IPS DF 6.9 (cell line): ENCODE data around the gene CXCL11.
"Not testable (repeated sequence)": the region's sequence is repeated elsewhere in the genome, so short reads cannot be mapped to it uniquely, and the experiment has no call there.

Source experiments
- DNase-seq: peaks from one replicate; pipeline ENCODE4 v3.0.0-alpha.2; 2013; ENCODE audit warnings: low read depth, low spot score
- H3K27ac ChIP-seq: one replicate; pipeline ENCODE4 v1.5.1; 2013; ENCODE audit warnings: low read length, control low read depth
- H3K27me3 ChIP-seq: 2 replicates; pipeline ENCODE4 v1.6.1; 2013; ENCODE audit warnings: mild to moderate bottlenecking, low read length; ENCODE audit not compliant: control insufficient read depth, insufficient read depth
- H3K36me3 ChIP-seq: 2 replicates; pipeline ENCODE4 v1.6.1; 2013; ENCODE audit warnings: low read length; ENCODE audit not compliant: control insufficient read depth, insufficient read depth
- H3K4me1 ChIP-seq: 2 replicates; pipeline ENCODE4 v1.6.1; 2013; ENCODE audit warnings: low read length; ENCODE audit not compliant: control insufficient read depth, insufficient read depth
- H3K4me3 ChIP-seq: 2 replicates; pipeline ENCODE4 v1.5.1; 2013; ENCODE audit warnings: mild to moderate bottlenecking, low read length
- H3K9me3 ChIP-seq: 2 replicates; pipeline ENCODE4 v1.6.1; 2013; ENCODE audit warnings: low read length, inconsistent platforms; ENCODE audit not compliant: control insufficient read depth, insufficient read depth
- WGBS: extraction: QIAGEN DNeasy Blood & Tissue Kit; methylation state at CpG from one replicate; pipeline ENCODE4 v1.1.7; 2013; ENCODE audit warnings: mixed read lengths, missing lambda C conversion rate; ENCODE audit not compliant: insufficient read length, insufficient coverage; 5-methylcytosine and 5-hydroxymethylcytosine counted together

CXCL11 gene

DNA sequence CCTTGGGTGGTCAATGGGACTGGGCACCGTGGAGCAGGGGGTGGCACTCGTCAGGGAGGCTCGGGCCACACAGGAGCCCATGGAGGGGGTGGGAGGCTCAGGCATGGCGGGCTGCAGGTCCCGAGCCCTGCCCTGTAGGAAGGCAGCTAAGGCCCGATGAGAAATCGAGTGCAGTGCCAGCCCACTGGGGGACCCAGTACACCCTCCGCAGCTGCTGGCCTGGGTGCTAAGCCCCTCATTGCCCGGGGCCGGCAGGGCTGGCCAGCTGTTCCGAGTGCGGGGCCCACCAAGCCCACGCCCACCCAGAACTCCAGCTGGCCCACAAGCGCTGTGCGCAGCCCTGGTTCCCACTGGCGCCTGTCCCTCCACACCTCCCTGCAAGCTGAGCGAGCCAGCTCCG is 7.4 kb upstream of the CXCL11 start:
- not testable (repeated sequence) for H3K36me3 ChIP-seq, H3K4me1 ChIP-seq
- no CpG with 5 or more reads among the region's 18 CpGs for WGBS

DNA sequence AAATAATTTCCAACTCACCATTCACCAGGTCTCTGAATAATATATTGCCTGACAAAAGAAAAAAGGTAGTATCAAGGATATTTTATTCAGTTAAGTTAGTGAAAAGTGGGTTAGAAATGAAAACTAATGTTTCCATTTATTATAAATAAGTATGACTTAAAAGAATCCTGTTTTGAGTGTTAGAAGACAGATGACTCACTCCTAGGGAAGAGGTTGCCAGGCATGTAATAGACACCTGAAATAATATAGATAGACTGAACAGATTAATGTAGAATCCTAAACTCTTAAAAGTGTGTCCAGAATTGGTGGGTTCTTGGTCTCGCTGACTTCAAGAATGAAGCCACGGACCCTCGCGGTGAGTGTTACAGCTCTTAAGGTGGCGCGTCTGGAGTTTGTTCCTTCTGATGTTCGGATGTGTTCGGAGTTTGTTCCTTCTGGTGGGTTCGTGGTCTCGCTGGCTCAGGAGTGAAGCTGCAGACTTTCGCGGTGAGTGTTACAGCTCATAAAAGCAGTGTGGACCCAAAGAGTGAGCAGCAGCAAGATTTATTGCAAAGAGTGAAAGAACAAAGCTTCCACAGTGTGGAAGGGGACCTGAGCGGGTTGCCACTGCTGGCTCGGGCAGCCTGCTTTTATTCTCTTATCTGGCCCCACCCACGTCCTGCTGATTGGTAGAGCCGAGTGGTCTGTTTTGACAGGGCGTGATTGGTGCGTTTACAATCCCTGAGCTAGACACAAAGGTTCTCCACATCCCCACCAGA is 6.5 kb upstream of the CXCL11 start:
- not testable (repeated sequence) for DNase-seq, H3K4me3 ChIP-seq, H3K4me1 ChIP-seq, H3K27me3 ChIP-seq, H3K9me3 ChIP-seq, H3K36me3 ChIP-seq, H3K27ac ChIP-seq
- no CpG with 5 or more reads among the region's 18 CpGs for WGBS

More for the DNA sequence above, 7.4 kb upstream of the CXCL11 start:
- not testable (repeated sequence) for H3K27me3 ChIP-seq, H3K9me3 ChIP-seq, H3K4me3 ChIP-seq, H3K27ac ChIP-seq, DNase-seq

DNA sequence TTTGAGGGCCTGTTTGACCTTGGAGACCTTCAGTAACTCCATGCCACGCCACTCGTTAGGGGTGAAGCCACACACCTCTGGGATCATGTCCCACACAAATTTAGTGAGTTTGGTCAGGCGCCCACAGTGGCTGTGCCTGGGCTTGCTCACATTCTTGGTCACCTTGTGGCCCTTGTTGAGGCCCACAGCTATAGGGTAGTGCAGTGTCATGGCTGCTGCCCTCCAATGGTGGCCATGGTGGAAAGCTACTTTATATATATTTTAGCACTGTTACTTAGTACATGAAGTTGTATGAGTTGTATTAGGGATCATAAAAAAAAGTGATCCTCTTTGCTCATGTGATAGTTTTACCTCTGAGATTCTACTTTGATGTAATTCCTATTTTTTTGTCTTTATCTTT is 985 bp upstream of the CXCL11 start:
- no peaks in the 10 kb centered on the region for H3K27me3 ChIP-seq
- WGBS = no CpG with 5 or more reads among the region's 3 CpGs
- DNase-seq = no peak
- no peaks in the 10 kb centered on the region for H3K9me3 ChIP-seq
- H3K4me1 ChIP-seq = no peaks in the 10 kb centered on the region
- no peak overlapping the region for H3K27ac ChIP-seq
- no peaks in the 10 kb centered on the region for H3K36me3 ChIP-seq
- H3K4me3 ChIP-seq = no peak overlapping the region

DNA sequence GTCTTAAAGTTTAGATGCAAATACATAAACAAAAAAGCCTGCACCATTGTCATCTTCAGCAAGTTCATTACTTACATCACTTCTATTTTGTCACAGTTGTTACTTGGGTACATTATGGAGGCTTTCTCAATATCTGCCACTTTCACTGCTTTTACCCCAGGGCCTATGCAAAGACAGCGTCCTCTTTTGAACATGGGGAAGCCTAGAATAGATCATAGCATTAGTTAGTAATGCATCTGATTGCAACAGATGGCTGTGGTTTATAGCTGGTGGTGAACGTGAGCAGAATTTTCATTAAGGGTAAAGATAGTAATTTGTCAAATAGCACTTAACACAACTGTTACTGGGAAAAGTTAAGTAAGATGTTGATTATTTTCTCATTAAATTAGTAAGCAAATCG is 729 bp downstream of the CXCL11 start:
- H3K36me3 ChIP-seq = no peaks in the 10 kb centered on the region
- no peaks in the 10 kb centered on the region for H3K4me1 ChIP-seq
- H3K9me3 ChIP-seq = no peaks in the 10 kb centered on the region
- no peak for DNase-seq
- no peak overlapping the region for H3K4me3 ChIP-seq
- no CpG with 5 or more reads among the region's 3 CpGs for WGBS
- no peaks in the 10 kb centered on the region for H3K27me3 ChIP-seq
- no peak overlapping the region for H3K27ac ChIP-seq

DNA sequence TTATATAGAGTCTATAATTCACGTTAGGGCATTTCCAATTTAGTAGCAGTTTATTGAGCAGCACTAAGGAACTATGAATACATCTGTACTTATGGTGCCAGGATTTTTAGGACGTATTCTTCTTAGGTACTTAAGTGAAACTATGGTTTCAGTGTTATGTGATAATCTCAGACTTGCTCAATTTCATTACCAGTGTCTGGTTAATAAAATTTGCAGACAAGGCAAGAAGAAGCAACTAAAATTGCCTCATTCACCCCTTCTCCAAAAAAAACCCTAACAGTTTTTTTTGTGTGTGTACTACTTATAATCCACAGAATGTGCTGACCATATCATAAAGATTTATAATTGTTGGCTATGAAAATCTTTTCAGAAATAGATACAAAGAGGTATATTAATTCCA is 6.6 kb downstream of the CXCL11 start:
- H3K9me3 ChIP-seq = no peaks in the 10 kb centered on the region
- H3K4me1 ChIP-seq = no peaks in the 10 kb centered on the region
- no peak for DNase-seq
- no peaks in the 10 kb centered on the region for H3K27me3 ChIP-seq
- no peak overlapping the region for H3K27ac ChIP-seq
- WGBS = no CpG with 5 or more reads among the region's 2 CpGs
- no peak overlapping the region for H3K4me3 ChIP-seq
- H3K36me3 ChIP-seq = no peaks in the 10 kb centered on the region

DNA sequence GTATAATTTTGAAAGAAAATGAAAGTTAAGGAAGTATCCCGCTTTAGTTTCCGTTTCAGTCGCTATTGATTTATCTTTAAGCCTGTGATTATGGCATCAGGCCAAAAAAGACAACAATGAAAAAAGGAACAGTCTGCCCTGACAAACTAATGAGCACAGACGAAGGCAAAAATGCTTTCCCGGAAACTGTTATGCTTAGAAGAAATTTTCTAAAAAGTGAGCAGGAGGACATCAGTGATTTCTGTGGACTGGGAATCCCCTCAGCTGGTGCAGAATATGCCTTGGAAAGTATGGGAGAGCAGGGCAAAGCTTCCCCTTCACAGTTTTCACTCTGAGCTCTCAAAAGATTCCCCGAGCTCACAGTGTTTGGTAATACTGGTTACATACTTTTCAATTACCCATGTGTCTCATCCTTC is 7.5 kb downstream of the CXCL11 start:
- Histone ChIP-seq H3K36me3 (no peaks in the 10 kb centered on the region), H3K9me3 (no peaks in the 10 kb centered on the region), H3K4me3 (no peak overlapping the region), H3K27me3 (no peaks in the 10 kb centered on the region), H3K4me1 (no peaks in the 10 kb centered on the region), H3K27ac (no peak overlapping the region)
- no CpG with 5 or more reads among the region's 6 CpGs for WGBS
- DNase-seq = no peak

DNA sequence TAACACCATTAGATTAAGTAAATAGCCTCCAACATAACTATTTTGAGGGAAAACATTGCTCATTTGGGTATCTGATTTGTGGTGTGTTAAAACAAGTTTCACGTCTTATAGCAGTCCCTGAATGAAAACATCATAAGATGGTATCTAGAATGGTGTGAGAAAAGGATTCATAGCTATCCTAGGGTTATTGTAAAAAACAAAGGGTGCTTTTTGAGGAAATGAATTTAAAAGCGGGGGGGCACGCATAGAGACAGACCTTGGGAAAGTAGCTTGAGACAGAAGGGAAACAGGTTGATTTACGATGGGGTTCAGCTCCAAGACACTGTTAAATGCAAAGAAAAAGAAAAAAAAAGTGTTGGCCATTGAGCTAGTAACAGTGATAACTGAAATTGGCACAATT is 11.8 kb downstream of the CXCL11 start:
- H3K27me3 ChIP-seq = no peaks in the 10 kb centered on the region
- H3K36me3 ChIP-seq = no peaks in the 10 kb centered on the region
- no peak overlapping the region for H3K27ac ChIP-seq
- H3K4me3 ChIP-seq = no peak overlapping the region
- H3K9me3 ChIP-seq = no peaks in the 10 kb centered on the region
- DNase-seq = no peak
- WGBS = no CpG with 5 or more reads among the region's 4 CpGs
- H3K4me1 ChIP-seq = no peaks in the 10 kb centered on the region

DNA sequence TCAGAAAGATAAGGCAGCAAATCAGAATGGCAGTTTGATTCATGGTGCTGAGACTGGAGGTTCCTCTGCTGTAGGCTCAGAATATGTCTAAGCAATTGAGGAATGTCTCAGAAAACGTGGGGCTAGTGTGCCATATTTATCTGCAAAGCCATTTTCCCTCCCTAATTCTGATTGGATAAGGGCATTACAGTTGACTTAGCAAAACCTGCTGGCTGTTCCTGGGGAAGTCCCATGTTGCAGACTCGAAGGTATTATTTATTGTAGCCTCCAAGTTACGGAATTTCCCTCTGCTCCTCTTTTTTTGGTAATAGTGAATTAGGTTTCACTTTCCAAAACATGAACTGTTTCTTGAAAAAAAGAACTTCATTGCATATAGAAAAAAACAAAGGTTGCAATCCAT is 12.5 kb downstream of the CXCL11 start, which contains the start of gene CXCL10:
TSS of gene CXCL10 (minus strand) at position 109 of the 400 bp plus-strand sequence. CDS start at position 43, 66 bp downstream.
- Histone ChIP-seq H3K4me1 (no peaks in the 10 kb centered on the region), H3K27me3 (no peaks in the 10 kb centered on the region), H3K4me3 (no peak within 1 kb of the TSS), H3K36me3 (no peaks in the 10 kb centered on the region), H3K9me3 (no peaks in the 10 kb centered on the region), H3K27ac (no peak within 1 kb of the TSS)
- no peak for DNase-seq
- no CpG with 5 or more reads among the region's 3 CpGs for WGBS

DNA sequence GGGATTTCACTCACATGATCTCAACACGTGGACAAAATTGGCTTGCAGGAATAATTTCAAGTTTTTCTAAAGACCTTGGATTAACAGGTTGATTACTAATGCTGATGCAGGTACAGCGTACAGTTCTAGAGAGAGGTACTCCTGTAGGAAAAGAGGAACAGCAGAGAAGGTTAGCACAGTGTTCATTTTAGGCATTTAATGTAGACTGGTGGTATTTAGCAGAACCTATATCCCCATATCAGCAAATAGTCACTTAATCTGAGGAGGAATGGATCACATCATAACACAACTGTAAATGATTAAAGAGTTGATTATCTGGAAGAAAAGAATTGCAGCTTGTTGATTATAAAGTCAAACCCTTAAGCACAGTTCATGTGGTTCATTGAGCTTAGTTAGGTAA is 13.2 kb downstream of the CXCL11 start:
- H3K9me3 ChIP-seq = no peaks in the 10 kb centered on the region
- no peaks in the 10 kb centered on the region for H3K27me3 ChIP-seq
- no peak for DNase-seq
- no peak overlapping the region for H3K27ac ChIP-seq
- H3K4me1 ChIP-seq = no peaks in the 10 kb centered on the region
- no peak overlapping the region for H3K4me3 ChIP-seq
- no CpG with 5 or more reads among the region's 2 CpGs for WGBS
- H3K36me3 ChIP-seq = no peaks in the 10 kb centered on the region

DNA sequence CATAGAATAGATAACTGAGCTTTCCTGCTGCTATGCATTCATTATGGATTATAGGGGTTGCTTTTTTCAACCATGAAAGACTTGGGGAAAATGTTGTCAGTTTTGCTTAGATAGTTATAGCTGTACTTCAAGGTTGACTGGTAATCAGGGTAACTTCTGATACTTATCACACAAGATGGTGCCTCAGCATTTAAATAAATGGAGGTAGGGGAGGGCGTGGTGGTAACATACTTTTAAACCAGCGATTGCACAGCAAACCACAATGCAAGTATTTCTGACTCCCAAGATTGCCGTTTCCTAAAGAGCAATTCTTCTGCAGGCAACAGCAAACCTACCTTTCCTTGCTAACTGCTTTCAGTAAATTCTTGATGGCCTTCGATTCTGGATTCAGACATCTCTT is 13.8 kb downstream of the CXCL11 start:
- DNase-seq = no peak
- Histone ChIP-seq H3K9me3 (no peaks in the 10 kb centered on the region), H3K4me1 (no peaks in the 10 kb centered on the region), H3K4me3 (no peak overlapping the region), H3K27me3 (no peaks in the 10 kb centered on the region), H3K27ac (no peak overlapping the region), H3K36me3 (no peaks in the 10 kb centered on the region)
- WGBS = no CpG with 5 or more reads among the region's 4 CpGs

DNA sequence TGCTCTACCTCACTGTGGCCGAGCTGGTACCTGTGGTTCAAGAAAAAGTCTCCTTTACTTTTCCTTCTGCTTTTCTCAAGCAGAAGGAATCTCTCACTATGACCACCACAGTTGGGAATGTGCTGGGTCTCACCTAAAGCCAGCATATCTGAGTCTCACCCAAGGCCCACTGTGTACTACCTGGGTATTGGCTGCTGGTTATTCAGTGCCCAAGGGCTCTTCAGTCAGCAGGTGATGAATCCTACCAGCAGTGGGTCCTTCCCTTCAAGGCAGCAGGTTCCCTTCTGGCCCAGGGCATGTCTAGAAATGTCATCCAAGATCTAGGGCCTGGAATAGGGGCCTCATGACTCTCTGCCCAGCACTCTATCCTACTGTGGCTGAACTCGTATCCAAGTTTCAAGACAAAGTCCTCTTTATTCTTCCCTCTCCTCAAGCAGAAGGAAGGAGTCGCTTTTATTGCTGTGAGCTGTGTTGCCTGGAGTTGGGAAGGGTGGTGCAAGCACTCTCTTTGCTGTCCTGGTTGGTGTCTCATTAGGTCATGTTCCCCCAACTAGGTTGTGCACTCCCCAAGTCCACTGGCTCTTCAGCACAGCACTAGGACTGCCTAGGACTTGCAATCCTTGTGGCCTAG is 18.7 kb downstream of the CXCL11 start:
- Histone ChIP-seq H3K9me3 (no peaks in the 10 kb centered on the region), H3K27me3 (no peaks in the 10 kb centered on the region), H3K4me1 (peaks cover 2% of the 10 kb centered on the region; the same call in 1 of the 2 replicates), H3K36me3 (no peaks in the 10 kb centered on the region), H3K4me3 (no peak overlapping the region), H3K27ac (no peak overlapping the region)
- no CpG with 5 or more reads among the region's 3 CpGs for WGBS
- DNase-seq = no peak
